Keratinocyte (primary cell): ENCODE data around the gene TPK1. TPM values are rescaled to one million over a fixed set of nuclear protein-coding genes. Genes with fewer than 3 reads are reported as not detected.

Experiments
- DNase-seq: peaks from one replicate; pipeline ENCODE4 v3.0.0-alpha.2; 2011; ENCODE audit warnings: low read depth, missing footprints, low spot score
- FAIRE-seq: peaks from 2 replicates; lab custom pipeline; 2011; peaks lifted over from hg19 to GRCh38; lab: Jason Lieb, UNC
- H2AFZ ChIP-seq: 2 replicates; pipeline ENCODE4 v1.6.0; 2012; ENCODE audit warnings: low read length, control low read depth, inconsistent platforms; ENCODE audit not compliant: control insufficient read depth
- H3K27ac ChIP-seq: 2 replicates; pipeline ENCODE4 v1.5.1; 2011; ENCODE audit warnings: low read length; ENCODE audit not compliant: control insufficient read depth, insufficient read depth
- H3K27me3 ChIP-seq: 3 replicates; pipeline ENCODE4 v1.6.0; 2011; ENCODE audit warnings: low read length; ENCODE audit not compliant: control insufficient read depth, insufficient read depth; ENCODE audit errors: extremely low read depth
- H3K36me3 ChIP-seq, 2 experiments: 2 replicates in 1 of 2; 3 replicates in 1 of 2; pipeline ENCODE4 v1.5.1; 2011; ENCODE audit warnings: low read length in 2 of 2, mild to moderate bottlenecking in 1 of 2; ENCODE audit not compliant: control insufficient read depth in 2 of 2, insufficient read depth in 2 of 2; ENCODE audit errors: extremely low read depth in 1 of 2
- H3K4me1 ChIP-seq: 3 replicates; pipeline ENCODE4 v1.5.1; 2011; ENCODE audit warnings: low read length; ENCODE audit not compliant: control insufficient read depth, insufficient read depth; ENCODE audit errors: extremely low read depth
- H3K4me2 ChIP-seq: 3 replicates; pipeline ENCODE4 v1.6.0; 2011; ENCODE audit warnings: low read depth, low read length; ENCODE audit not compliant: control insufficient read depth, insufficient read depth; ENCODE audit errors: extremely low read depth
- H3K4me3 ChIP-seq, 3 experiments: fragments of 200-600 bp in 1 of 3; sonication (generic) in 1 of 3; 2 replicates in 2 of 3; 3 replicates in 1 of 3; pipeline ENCODE4 v1.5.1; 2011 to 2016; ENCODE audit warnings: low read length in 3 of 3, mild to moderate bottlenecking in 3 of 3, control low read depth in 2 of 3, inconsistent platforms in 1 of 3, low read depth in 1 of 3, mixed read lengths in 1 of 3, mixed run types in 1 of 3, moderate library complexity in 1 of 3; ENCODE audit not compliant: control insufficient read depth in 2 of 3, insufficient read depth in 2 of 3; ENCODE audit errors: extremely low read depth in 1 of 3
- H3K79me2 ChIP-seq: 2 replicates; pipeline ENCODE4 v1.6.0; 2012; ENCODE audit warnings: low read length; ENCODE audit not compliant: control insufficient read depth, insufficient read depth
- H3K9ac ChIP-seq: 3 replicates; pipeline ENCODE4 v1.6.0; 2011; ENCODE audit warnings: low read length; ENCODE audit not compliant: control insufficient read depth, insufficient read depth; ENCODE audit errors: extremely low read depth
- H3K9me1 ChIP-seq: 3 replicates; pipeline ENCODE4 v1.6.0; 2011; ENCODE audit warnings: low read length; ENCODE audit not compliant: control insufficient read depth, insufficient read depth; ENCODE audit errors: extremely low read depth
- H3K9me3 ChIP-seq: 2 replicates; pipeline ENCODE4 v1.5.1; 2012; ENCODE audit warnings: low read depth, low read length; ENCODE audit not compliant: control insufficient read depth
- H4K20me1 ChIP-seq: 3 replicates; pipeline ENCODE4 v1.6.0; 2011; ENCODE audit warnings: low read length; ENCODE audit not compliant: control insufficient read depth, insufficient read depth; ENCODE audit errors: extremely low read depth
- CTCF ChIP-seq, 3 experiments: IDR thresholded peaks in 1 of 3; conservative IDR thresholded peaks in 1 of 3; optimal IDR thresholded peaks in 1 of 3; 2 replicates in 2 of 3; 3 replicates in 1 of 3; pipeline versions ENCODE3 to v1.5.1; 2011; ENCODE audit warnings: low read length in 3 of 3, mild to moderate bottlenecking in 3 of 3, moderate library complexity in 2 of 3, control low read depth in 1 of 3, inconsistent platforms in 1 of 3; ENCODE audit not compliant: insufficient read depth in 2 of 3; ENCODE audit errors: extremely low read depth in 1 of 3
- EZH2 ChIP-seq: IDR thresholded peaks from one replicate; pipeline ENCODE4 v1.6.1; 2012; ENCODE audit warnings: inconsistent platforms, mild to moderate bottlenecking, low read length, moderate library complexity
- dilution Hi-C: fragments of 300-500 bp; cut with MboI; formaldehyde crosslinking; loops from one replicate; pipeline ENCODE4 v1.7.0; 2020; ENCODE audit warnings: low sequenced_read_pairs; ENCODE audit not compliant: extremely low pct_ligation_motif_present
- polyA plus RNA-seq, 5 experiments: library from polyadenylated mRNA; depleted of rRNA in 3 of 5; stranded (reverse) in 3 of 5; stranded (forward) in 1 of 5; unstranded in 1 of 5; fragments of >200 nt; gene quantifications; 1 replicate in 1 of 5; 2 replicates in 3 of 5; 3 replicates in 1 of 5; pipeline versions ENCODE4 v1.2.1 to v1.2.3, GENCODE V29; 2011 to 2012; ENCODE audit warnings: missing spikeins in 2 of 5, low read depth in 1 of 5, low replicate concordance in 1 of 5

TPK1 gene
- polyA plus RNA-seq, 1 donor (not counting 4 experiments of a cell fraction or from before 2014, with no cell fraction given), result 1.9 TPM

GRCh38 chr7:144494355-144494754 is 341.5 kb downstream of the TPK1 start:
- Histone ChIP-seq H3K4me2 (no peak overlapping the region), H2AFZ (no peak overlapping the region), H3K27ac (no peak overlapping the region), H3K9ac (no peak overlapping the region), H3K36me3 (no peaks in the 10 kb centered on the region), H3K4me1 (no peaks in the 10 kb centered on the region), H3K79me2 (no peaks in the 10 kb centered on the region), H3K9me3 (no peaks in the 10 kb centered on the region), H3K27me3 (no peaks in the 10 kb centered on the region), H4K20me1 (no peaks in the 10 kb centered on the region), H3K9me1 (no peaks in the 10 kb centered on the region), H3K4me3 (no peak overlapping the region)
- DNase-seq, result no peak
- no peak for TF ChIP-seq EZH2
- TF ChIP-seq CTCF (optimal IDR thresholded peaks at IDR 0.05 in 1 of 3, IDR thresholded peaks at IDR 0.05 in 1 of 3, conservative IDR thresholded peaks at IDR 0.05 in 1 of 3; ENCODE audit: extremely low read depth in 1 of 3, insufficient read depth in 2 of 3, low read length in 3 of 3), result no peak
- no peak for FAIRE-seq
- dilution Hi-C loops, result no loop called here

GRCh38 chr7:144489504-144489903 is 346.3 kb downstream of the TPK1 start:
- H3K4me1 ChIP-seq, result no peaks in the 10 kb centered on the region
- dilution Hi-C loops, result no loop called here
- FAIRE-seq (no peak), DNase-seq (no peak)
- H3K79me2 ChIP-seq, result no peaks in the 10 kb centered on the region
- no peak overlapping the region for H3K4me2 ChIP-seq
- no peak overlapping the region for H3K4me3 ChIP-seq
- H3K27ac ChIP-seq, result no peak overlapping the region
- no peaks in the 10 kb centered on the region for H4K20me1 ChIP-seq
- no peak for TF ChIP-seq CTCF (optimal IDR thresholded peaks at IDR 0.05 in 1 of 3, IDR thresholded peaks at IDR 0.05 in 1 of 3, conservative IDR thresholded peaks at IDR 0.05 in 1 of 3; ENCODE audit: extremely low read depth in 1 of 3, insufficient read depth in 2 of 3, low read length in 3 of 3)
- no peak for TF ChIP-seq EZH2
- no peaks in the 10 kb centered on the region for H3K36me3 ChIP-seq
- H3K9ac ChIP-seq, result no peak overlapping the region
- H3K9me3 ChIP-seq, result no peaks in the 10 kb centered on the region
- no peaks in the 10 kb centered on the region for H3K9me1 ChIP-seq
- no peaks in the 10 kb centered on the region for H3K27me3 ChIP-seq
- H2AFZ ChIP-seq, result no peak overlapping the region
